OCI-LY7 (cell line): Measurements from ENCODE around the gene SNRNP25.

Experiments used
- CTCF ChIP-seq: fragments of 200-600 bp; sonication (generic); conservative IDR thresholded peaks from 2 replicates; pipeline ENCODE4 v1.5.1; 2014; ENCODE audit warnings: mild to moderate bottlenecking, antibody characterized with exemption, low read length, moderate library complexity, mixed read lengths
- EZH2phosphoT487 ChIP-seq: fragments of 200-600 bp; sonication (generic); IDR thresholded peaks from 2 replicates; pipeline ENCODE4 v1.6.1; 2018; ENCODE audit warnings: low read depth, borderline replicate concordance, mild to moderate bottlenecking, mixed run types, antibody characterized with exemption, low read length, moderate library complexity, mixed read lengths

- TF ChIP-seq CTCF (no peak), EZH2phosphoT487 (no peak)
Observed at GRCh38 chr16:91484-91883, 37.9 kb downstream of the SNRNP25 start.
